Left lobe of liver (tissue), 2 donors: ENCODE results near the gene CDKN3. TPM values are rescaled to one million over a fixed set of nuclear protein-coding genes. Genes with fewer than 3 reads are reported as not detected.

Source experiments
- ATAC-seq: fragments of 200-7000 bp; cut with Tn5 transposase; one replicate; pipeline ENCODE4 v1.9.1; 2020; ENCODE audit warnings: mild to moderate bottlenecking, moderate library complexity
- DNase-seq: peaks from one replicate; pipeline ENCODE4 v3.0.0-alpha.2; 2020; ENCODE audit warnings: low spot score
- total RNA-seq: library from RNA; stranded (reverse); gene quantifications from one replicate; pipeline ENCODE4 v1.2.1, GENCODE V29; 2021
- donor health status: DM: no; HTN: no; CAD: no; lungs with moderate emphysema.
- donor health status: DM: no; HTN: yes; CAD: no.

The CDKN3 gene, protein sequence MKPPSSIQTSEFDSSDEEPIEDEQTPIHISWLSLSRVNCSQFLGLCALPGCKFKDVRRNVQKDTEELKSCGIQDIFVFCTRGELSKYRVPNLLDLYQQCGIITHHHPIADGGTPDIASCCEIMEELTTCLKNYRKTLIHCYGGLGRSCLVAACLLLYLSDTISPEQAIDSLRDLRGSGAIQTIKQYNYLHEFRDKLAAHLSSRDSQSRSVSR
- total RNA-seq: 0.58 TPM

DNA sequence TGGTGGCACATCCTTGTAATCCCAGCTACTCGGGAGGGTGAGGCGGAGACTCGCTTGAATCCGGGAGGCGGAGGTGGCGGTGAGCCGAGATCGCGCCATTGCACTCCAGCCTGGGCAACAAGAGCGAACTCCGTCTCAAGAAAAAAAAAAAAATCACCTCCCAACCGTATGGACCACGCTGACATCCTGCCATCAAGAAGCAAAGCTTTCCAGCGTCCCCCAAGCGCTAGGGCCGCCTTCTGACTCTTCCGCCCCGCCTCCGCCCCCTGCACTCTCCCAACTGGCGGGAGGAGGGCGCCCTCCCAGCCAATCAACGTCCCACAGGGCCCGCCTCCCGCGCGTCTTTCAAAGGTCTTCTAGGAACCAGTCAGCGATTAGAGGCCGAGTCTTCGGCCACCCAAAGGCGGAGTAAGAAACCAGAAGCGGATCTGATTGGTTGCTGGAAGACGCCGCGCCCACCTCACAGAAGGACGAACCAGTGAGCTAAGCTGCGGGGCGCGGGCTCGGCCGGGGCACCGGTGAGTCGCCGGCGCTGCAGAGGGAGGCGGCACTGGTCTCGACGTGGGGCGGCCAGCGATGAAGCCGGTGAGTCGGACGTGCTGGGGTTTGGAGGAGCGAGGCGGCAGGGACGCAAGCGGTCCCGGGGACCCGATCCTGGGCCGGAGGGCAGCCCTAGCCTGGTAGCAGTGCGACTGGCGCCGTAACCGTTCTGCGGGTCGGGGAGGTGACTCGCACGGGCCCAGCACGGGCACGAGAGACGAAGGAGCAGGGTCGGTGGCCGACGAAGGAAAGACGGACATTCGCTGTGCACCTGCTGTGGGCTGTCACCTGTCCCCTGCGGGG lies at the start of gene CDKN3:
Gene CDKN3 (plus strand): TSS at position 515 of the 843 bp plus-strand sequence. CDS start 62 bp downstream, at position 577.
- ATAC-seq (peak; percentile 97), DNase-seq (peak; percentile 97)

DNA sequence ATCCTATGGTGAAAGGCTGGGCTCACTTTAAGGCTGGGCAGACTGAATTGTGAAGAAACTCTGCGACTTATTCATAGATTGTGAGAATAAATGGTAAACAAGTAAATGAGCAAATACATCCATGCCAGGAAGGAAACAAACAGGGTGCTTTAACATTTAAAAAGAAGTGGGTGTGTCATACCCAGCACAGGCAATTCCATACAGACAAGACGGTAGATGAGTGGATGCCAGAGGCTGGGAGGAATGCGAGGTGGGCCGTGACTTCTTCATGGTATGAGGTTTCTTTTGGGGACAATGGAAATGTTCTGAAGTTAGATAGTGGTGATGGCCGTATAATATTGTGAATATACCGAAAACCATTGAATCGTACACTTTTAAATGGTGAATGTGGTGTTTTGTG lies 49.8 kb upstream of the CDKN3 start:
- no peak for DNase-seq
- no peak for ATAC-seq

DNA sequence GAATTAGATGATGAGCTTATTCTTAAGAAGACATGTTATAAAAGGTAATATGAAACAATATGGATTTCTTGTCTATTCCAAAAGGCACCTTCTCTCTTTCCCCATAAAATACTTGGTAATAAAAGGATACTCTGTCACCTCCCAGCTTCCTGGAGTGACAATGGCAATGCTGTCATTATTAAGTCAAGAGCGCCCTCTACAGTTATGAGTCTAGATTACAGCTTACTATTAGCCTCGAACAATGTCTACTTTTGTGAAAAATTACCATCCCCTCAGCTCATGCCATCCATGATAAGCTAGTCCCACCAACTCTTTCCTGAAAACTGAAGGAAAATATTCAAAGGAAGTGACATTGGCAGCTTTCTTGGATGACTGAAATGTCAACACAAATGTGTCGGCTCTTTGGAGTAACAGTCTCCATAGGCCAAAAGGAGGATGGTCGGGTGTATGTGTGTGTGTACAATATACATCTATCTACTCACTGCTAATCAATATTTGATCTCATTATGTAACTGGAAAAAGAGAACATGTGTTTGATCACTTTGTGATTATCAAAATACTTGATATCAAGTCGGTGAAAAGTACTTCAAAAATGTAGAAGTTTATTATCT lies 48.7 kb upstream of the CDKN3 start:
- ATAC-seq (peak; percentile 90), DNase-seq (no peak)

DNA sequence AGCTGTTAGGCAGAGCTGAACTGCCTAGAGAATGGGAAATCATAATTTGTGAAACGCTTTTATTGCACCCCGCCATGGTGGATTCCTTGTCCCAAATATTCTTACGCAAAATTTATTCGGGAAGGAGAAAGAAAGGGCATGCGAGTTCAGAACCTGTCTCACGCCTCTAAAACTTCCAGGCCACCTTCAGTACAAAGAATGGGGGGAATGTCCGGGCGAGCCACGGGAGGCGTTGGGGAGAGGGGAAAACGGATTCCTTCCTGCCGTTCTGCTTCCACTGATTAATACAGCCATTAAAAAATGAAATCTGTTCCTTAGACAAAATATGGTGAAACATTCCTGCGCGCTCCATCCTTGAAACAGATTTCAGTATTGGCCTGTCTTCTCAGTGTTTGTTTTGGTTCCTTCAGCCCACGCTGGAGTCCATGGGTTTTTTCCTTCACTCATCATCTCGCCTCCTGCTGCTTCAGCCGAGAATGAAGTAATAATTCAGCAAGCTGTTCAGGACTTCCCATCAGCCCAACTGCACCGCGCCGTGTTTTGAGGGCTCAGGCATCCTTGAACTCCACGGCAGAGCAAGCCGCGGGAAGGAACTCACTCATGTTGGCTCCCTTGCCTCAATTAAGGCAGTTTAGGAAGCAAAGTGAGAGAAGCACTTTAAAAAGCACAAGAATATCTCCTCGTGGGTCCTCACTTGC lies 47.7 kb upstream of the CDKN3 start:
- no peak for DNase-seq
- ATAC-seq: no peak

DNA sequence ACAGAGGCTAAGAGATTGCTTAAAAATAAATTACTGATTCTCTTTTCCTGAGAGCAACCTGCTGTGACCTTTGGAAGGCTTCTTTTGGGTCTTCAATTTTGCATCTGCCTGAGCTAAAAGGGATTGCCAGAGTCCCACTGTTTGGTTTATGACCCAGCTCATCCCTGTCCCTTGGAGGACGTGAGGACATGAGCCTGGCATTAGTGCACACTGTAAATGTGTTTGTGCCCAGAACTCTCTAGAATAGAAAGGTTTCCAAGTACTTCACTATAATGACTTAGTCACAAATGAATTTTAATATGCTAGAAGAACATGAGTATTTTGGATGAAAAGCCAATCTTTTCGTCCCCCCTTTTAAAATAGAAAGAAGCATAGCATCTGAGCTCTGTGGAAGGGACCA lies 47.1 kb upstream of the CDKN3 start:
- DNase-seq: no peak
- ATAC-seq: no peak

DNA sequence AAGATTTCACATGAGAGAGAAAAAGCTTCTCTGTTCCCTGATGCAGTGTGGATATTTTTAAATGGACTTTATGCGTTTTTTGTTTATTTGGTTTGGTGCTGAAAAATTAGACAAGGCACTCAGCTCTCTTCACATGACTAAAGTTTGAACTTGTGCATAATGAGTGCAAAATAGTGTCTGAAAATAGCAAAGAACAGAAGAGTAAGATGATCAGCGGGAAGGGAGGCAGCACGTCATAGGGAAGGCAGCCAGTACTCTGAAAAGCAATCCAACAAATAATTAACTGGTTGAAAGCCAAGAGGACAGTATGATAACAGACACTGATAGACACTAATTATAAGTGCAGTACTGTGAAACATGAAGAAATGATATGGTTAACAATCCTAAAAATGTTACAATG lies 46.6 kb upstream of the CDKN3 start:
- ATAC-seq (peak; percentile 24), DNase-seq (no peak)

DNA sequence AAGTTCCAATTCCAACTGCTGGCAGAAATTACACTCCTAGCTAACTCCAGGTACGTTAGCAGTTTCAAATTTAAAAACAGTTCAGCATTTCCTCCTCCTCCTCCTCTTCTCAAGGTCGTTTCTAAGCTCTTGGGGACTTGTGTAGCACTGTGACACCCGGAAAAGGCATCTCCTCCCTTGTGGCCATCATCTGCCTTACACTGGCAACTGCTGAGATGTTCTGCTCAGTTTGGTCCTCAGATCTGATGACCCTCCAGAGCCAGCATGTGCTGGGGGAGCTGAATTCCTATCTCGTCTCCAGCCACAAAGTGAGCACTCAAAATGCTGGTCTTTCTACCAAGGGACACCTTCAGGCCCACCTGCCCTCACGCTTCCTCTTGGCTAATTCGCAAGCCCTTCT lies 43.5 kb upstream of the CDKN3 start:
- DNase-seq: no peak
- no peak for ATAC-seq

DNA sequence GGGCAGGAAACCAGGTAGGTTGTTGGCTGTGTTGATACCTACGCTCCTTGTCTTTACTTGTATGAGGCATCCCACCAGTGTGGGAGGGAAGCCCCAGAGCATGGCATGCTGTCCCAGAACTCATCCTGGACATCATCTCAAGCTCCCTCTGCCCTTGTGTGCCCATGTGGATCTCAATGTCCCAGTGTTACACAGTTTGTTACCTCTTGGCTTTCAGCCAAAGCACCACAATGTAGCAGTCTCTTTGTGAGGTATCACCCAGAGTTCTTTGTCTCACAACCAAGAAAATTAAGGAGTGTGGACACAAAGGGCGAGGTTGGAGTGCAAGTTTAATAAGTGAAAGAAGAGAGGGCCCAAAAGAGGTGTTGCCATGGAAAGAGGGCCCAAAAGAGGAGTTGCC lies 43.1 kb upstream of the CDKN3 start:
- no peak for ATAC-seq

DNA sequence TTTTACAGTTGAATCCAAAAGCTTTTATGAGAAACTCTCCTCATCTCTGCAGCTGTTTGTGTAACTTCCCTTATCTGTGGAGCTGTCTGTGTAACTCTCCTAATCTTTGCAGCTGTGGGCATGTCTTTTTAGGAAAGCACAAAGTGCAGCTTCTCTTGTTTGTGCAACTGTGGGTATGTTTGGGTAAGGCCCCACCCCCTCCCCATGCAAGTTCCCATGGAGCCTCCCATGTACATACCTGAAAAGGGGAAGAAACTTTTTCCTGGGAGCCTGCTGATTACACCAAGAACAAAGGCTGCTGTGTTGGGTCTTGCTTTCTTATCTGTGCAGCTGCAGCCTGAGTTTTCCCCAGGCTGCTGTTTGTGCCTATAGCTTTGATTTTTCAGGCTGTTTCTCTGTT lies 42.7 kb upstream of the CDKN3 start:
- peak; percentile 72 for ATAC-seq

More for the DNA sequence above, 43.1 kb upstream of the CDKN3 start:
- no peak for DNase-seq

DNA sequence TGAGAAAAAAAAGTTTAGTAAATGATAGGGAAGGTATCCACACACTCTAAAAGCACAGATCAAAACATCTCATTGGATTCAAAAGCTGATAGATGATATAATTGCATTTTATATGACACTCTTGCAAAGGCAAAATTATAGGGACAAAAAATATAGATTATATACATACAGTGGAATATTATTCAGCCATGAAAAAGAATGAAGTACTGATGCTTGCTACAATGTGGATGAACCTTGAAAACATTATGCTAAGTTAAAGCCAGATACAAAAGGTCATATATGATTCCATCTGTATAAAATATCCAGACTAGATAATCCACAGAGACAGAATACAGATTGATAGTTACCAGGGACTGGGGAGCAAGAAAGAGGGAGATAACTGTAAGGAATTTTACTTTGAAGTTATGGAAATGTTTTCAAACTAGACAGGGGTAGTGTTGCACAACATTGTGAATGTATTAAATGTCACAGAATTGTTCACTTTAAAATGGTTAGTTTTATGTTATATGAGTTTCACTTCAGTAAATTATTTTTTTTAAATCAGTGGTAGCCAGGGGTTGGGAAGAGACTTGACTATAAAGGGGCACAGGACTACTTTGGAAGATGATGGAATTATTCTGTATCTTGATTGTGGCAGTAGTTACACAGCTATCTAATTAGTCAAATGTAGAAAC lies 41.7 kb upstream of the CDKN3 start:
- DNase-seq (no peak), ATAC-seq (no peak)

More for the DNA sequence above, 42.7 kb upstream of the CDKN3 start:
- DNase-seq: no peak

DNA sequence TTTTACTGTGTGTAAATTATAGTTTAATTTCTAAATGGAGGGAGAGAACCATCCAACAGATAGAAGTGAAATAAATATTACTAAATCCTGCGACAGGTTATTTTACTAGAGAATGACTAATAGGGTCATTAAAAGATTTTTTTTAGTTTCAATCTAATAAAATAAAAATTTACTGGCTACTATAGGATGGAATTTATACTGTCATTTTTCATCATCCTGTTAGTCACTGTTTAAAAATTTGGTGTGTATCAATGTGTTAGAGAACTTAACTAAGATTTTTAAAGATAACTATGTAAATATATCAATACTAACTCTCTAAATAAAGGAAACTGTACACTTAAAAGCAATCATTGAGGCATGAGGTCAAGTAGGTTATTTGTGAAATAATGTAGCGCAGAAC lies 41.1 kb upstream of the CDKN3 start:
- DNase-seq (no peak), ATAC-seq (no peak)

DNA sequence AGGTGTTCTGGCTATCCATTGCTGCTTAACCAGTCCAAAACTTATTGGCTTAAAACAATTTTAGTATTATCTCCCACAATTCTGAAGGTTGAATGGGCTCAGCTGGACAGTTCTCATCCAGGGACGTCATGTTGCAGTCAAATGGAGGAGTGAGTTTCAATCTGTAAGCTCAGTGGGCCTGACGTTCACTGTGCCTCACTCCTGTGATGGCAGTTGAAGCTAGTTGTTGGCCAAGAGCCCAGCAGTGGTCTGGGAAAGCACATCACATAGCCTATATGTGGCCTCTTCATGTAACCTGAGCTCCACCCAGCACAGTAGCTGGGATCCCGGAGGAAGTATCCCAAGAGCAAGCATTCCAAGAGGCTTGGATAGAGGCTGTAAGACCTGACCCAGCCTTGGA lies 40.6 kb upstream of the CDKN3 start:
- DNase-seq: no peak
- no peak for ATAC-seq

DNA sequence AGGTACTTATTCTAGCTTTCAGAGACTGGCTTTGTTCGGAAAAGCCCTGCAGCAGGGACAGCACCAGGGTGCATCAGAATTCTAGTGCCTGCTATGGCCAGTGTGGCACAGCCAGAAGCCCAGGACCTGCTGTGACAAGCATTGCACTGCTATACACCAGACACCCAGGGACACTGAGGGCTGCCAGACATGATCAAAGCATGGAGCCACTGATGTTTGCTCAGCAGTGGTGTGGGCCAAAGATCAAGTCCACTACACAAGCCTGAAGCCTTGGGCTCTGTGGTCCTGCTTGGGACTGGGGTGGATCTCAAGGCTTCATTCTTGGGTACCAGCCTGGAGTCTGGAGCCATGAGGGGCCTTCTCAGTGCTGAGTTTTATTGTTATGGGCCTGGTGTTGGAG lies 36.1 kb upstream of the CDKN3 start:
- ATAC-seq: peak; percentile 62
- DNase-seq: no peak

DNA sequence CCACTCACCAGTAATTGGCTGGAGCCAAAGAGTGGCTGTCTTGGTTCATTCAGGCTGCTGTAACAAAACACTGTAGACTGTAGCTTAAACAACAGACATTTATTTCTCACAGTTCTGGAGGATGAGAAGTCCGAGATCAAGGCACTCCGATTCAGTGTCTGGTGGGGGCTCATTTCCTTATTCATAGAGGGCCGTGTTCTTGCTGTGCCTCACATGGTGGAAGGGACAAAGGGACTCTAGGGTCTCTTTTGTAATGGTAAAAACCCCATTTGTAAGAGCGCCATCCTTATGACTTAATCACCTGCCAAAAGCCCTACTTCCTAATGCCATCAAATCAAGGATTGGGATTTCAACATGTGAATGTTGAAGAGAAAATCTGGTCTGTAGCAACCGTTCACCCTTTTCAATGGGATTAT lies 34.7 kb upstream of the CDKN3 start:
- no peak for ATAC-seq
- DNase-seq: no peak

DNA sequence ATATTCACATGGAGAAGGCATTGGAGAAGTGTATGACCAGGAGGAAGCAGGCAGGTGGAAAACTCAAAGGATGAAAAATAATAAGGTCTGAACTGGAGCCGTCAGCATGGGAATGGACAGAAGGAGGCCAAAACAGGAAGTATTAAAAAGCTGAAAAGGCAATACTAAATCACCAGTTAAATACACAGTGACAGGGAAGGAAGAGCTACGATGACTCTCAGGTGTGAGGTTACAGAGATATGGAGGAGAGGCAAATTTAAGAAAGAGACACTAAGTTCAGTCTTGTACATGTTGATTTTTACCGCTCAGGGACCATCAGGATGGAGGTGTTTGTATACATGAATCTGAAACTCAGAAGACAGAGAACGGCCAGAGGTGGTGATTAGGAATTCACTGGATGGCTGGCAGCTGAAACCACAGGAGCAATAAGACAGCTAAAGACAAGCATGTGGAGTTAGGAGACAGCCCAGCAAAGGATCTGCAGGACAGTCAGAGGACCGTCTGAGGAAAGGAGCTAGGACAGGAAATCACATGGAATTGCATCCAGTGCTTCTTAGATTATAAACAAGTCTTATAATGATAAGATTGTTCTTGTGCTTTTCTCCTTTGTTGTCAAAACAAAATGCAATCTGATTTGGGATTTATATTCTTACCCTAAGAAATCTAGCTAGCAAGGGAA lies 33.9 kb upstream of the CDKN3 start:
- no peak for DNase-seq
- ATAC-seq: no peak

DNA sequence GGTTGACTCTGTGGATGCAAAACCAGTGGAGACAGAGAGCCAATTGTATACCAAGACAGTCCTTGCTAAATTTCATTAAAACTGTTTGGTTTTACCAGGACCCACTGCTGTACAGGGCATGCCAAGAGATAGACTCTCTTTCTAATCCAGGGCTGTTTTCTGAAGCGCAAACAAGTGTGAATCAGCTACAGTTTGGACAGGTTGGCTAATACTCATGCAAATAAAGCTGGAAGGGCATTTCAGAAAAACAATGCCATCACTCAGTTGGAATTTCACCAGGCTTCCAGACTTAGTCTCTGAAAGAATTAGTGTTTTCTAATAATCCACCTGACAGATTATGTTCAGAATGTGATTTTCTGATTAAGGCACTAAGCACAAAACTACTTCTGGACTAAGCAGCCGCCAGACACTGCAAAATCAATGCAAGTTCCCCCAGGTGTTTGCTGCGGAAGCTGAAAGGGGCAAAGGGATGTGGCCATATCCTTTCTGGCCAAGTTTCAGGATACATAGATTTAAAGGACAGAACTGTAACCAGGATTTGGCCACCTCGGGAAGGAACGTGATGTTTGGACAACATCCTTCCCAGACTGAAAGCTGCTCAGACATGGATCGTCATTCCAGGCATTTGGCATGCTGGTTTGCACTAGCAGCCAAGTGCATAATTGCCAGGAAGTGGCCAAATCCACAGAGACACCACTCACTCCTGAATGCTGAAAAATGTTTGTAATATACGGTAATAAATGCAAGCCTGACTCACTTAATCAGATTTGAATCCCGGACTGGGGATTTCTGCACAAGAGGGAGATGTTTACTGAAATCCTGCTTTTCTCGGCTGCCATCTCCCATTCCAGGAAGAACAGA lies 32.0 kb upstream of the CDKN3 start:
- DNase-seq: no peak

DNA sequence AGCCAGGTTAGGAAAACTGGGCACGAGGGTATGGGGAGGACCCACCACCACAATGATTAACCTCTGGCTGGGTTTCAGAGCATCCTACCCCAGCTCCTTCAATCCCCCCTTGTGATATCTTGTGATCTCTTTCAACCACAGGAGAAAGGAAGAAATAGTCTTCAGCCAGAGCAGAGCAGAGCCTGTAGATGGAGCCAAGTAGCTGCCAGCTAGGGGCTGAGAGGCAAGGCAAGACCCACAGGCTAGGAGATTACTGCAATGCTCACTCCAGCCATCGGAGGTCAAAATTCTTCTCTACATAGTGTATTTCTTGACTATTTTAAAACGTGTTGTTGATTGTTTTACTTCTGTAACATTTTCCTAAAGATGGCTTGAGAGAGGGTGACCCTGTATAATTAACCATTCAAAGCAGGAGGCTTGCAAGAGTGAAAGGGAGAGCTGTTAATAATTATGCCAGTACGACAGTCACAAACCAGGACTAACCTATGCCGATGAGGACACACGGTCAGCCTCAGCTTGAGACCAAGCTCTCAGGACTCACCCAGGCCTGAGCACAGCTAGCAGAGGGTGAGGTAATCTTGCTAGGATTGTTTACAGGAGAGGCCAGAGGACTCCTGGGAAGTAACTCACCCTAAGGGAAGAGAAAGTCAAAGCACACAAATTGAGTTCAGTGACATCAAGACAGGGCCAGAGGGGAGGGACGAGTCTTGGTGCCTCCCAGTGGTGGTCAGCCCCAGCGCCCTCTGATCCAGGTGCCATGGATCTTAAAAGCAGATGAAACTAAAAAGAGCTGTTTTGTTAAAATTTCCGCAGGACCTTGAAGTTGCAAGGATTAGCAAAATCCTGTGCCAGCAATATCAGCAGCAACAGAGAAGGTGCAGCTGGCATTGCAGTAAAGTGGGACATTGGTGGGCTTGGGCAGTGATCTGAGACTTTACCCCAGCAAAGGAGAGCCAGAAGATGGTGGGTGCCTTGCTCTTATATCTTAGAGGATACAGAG lies 29.8 kb upstream of the CDKN3 start:
- peak; percentile 68 for ATAC-seq
- DNase-seq: no peak

More for the DNA sequence above, 32.0 kb upstream of the CDKN3 start:
- ATAC-seq: peak; percentile 59

DNA sequence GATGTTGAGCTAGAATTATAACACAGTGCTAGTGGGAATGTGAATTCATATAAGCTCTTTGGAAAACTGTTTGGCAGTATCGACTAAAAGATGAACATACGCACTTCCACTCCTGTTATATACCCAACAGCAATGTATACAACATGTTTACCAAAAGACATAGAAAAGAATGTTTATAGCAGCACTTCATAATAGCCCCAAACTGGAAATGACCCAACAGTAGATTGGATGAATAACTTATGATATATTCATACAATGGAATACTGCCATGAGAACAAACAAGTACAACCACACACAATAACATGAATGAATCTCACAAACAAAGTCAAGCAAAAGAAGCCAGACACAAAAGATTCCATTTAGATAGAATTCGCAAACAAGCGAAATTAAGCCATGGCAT lies 28.5 kb upstream of the CDKN3 start:
- ATAC-seq (no peak), DNase-seq (no peak)
